Skeletal muscle tissue (tissue), 4 donors: ENCODE measurements around the gene RGS3. TPM values are rescaled to one million over a fixed set of nuclear protein-coding genes. Genes with fewer than 3 reads are reported as not detected.
A peak's percentile ranks its signal among the peaks of the same experiment; 100 is the strongest.

Experiments
- H3K27ac ChIP-seq: one replicate; pipeline ENCODE4 v1.7.0; 2013; ENCODE audit warnings: mild to moderate bottlenecking, low read depth, low read length, inconsistent platforms
- H3K27me3 ChIP-seq, 3 donors: one replicate each; pipeline ENCODE4 v1.7.0; 2013; ENCODE audit warnings: low read length in 3 of 3; ENCODE audit not compliant: control insufficient read depth in 3 of 3, insufficient read depth in 3 of 3
- H3K36me3 ChIP-seq, 3 donors: one replicate each; pipeline ENCODE4 v1.7.0; 2013; ENCODE audit warnings: low read length in 3 of 3; ENCODE audit not compliant: control insufficient read depth in 3 of 3, insufficient read depth in 3 of 3
- H3K4me1 ChIP-seq, 3 donors: one replicate each; pipeline ENCODE4 v1.7.0; 2013; ENCODE audit warnings: low read length in 3 of 3, mild to moderate bottlenecking in 3 of 3; ENCODE audit not compliant: control insufficient read depth in 3 of 3, insufficient read depth in 3 of 3
- H3K4me3 ChIP-seq, 3 donors: one replicate each; pipeline ENCODE4 v1.7.0; 2013; ENCODE audit warnings: low read length in 3 of 3
- H3K9ac ChIP-seq, 3 donors: one replicate each; pipeline ENCODE4 v1.7.0; 2013; ENCODE audit warnings: low read length in 3 of 3, mild to moderate bottlenecking in 3 of 3, moderate library complexity in 2 of 3, low read depth in 1 of 3
- H3K9me3 ChIP-seq, 3 donors: one replicate each; pipeline ENCODE4 v1.7.0; 2013; ENCODE audit warnings: low read length in 3 of 3; ENCODE audit not compliant: control insufficient read depth in 3 of 3
- total RNA-seq: library from RNA; depleted of rRNA; stranded (reverse); fragments of >200 nt; gene quantifications from one replicate; pipeline ENCODE4 v1.2.3, GENCODE V29; 2014
- donor health status: Osteomylitis.

RGS3 gene
- total RNA-seq, 1 donor from 2014 or later = 48.0 TPM

DNA sequence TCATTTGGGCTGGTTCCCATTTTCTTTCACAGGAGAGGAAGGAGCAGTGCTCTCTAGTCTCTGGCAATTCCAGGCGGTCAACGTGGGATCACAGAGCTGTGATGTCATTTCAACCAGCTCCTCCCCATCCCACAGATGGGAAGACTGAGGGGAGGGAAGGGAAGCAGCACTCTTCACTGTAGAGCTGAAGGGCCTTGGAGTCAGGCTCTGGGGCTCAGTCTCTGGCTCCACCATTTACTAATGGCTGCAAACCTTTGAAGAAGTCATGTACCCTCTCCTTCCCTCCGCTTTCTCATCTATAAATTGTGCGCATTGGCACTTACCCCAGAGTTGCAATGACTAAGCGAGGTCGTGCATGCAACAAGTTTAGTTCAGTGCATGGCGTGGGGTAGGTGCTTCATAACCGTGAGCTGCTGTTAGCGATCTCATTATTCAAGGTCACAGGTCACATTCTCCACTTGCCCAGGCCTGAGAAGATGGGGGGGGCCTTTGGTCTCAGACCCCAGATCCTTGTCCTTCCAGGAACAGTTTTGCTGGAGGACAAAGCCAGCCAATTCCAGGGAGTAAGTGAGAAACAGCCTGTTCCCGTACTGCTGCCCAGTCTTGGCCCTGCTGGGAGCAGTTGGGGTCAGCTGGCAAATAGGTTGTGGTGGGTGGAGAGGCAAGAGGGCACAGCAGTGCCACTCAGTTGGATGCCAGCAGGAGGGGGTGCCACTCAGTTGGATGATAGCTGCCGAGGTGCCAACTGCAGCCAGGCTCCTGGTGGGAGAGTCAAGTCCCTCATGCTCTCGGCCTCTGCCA is 136.7 kb downstream of the RGS3 start:
- Histone ChIP-seq H3K27me3 (no peaks in the 10 kb centered on the region), H3K27ac (peak overlapping the region; percentile 29), H3K4me1 (peaks cover 51 to 67% (median 66%) of the 10 kb centered on the region in 3 donors), H3K9ac (peak overlapping the region in 1 of 3 donors; percentile 45), H3K4me3 (no peak overlapping the region), H3K36me3 (peaks cover 17 to 27% (median 18%) of the 10 kb centered on the region in 3 donors), H3K9me3 (no peaks in the 10 kb centered on the region)

GRCh38 chr9:113600871-113601614 is 137.5 kb downstream of the RGS3 start:
- peaks cover 11 to 21% (median 17%) of the 10 kb centered on the region in 3 donors for H3K36me3 ChIP-seq
- H3K27me3 ChIP-seq = no peaks in the 10 kb centered on the region
- peaks cover 44 to 60% (median 59%) of the 10 kb centered on the region in 3 donors for H3K4me1 ChIP-seq
- H3K4me3 ChIP-seq = no peak overlapping the region
- no peak overlapping the region for H3K9ac ChIP-seq
- no peaks in the 10 kb centered on the region for H3K9me3 ChIP-seq
- H3K27ac ChIP-seq = peak overlapping the region; percentile 12

GRCh38 chr9:113601656-113602055 is 138.1 kb downstream of the RGS3 start:
- Histone ChIP-seq H3K4me1 (peaks cover 44 to 57% (median 53%) of the 10 kb centered on the region in 3 donors), H3K27ac (peak overlapping the region; percentile 46), H3K36me3 (peaks cover 5 to 14% (median 12%) of the 10 kb centered on the region in 3 donors)

GRCh38 chr9:113602126-113603047 is 138.9 kb downstream of the RGS3 start:
- no peaks in the 10 kb centered on the region for H3K27me3 ChIP-seq
- no peak overlapping the region for H3K9ac ChIP-seq
- peaks cover 44 to 53% (median 50%) of the 10 kb centered on the region in 3 donors for H3K4me1 ChIP-seq
- no peak overlapping the region for H3K4me3 ChIP-seq
- peak overlapping the region; percentile 46 for H3K27ac ChIP-seq
- peaks cover 0 to 8% (median 8%) of the 10 kb centered on the region in 3 donors for H3K36me3 ChIP-seq
- H3K9me3 ChIP-seq = no peaks in the 10 kb centered on the region

More at GRCh38 chr9:113601656-113602055, 138.1 kb downstream of the RGS3 start:
- no peaks in the 10 kb centered on the region for H3K9me3 ChIP-seq
- no peak overlapping the region for H3K4me3 ChIP-seq
- no peak overlapping the region for H3K9ac ChIP-seq
- H3K27me3 ChIP-seq = no peaks in the 10 kb centered on the region

- Histone ChIP-seq H3K27ac (no peak overlapping the region), H3K36me3 (peaks cover 0 to 2% (median 2%) of the 10 kb centered on the region in 3 donors), H3K4me3 (no peak overlapping the region), H3K9me3 (no peaks in the 10 kb centered on the region), H3K9ac (no peak overlapping the region), H3K4me1 (peaks cover 38 to 46% (median 44%) of the 10 kb centered on the region in 3 donors), H3K27me3 (no peaks in the 10 kb centered on the region)
Measured at GRCh38 chr9:113603048-113603375, 139.5 kb downstream of the RGS3 start.

GRCh38 chr9:113603773-113604172 is 140.2 kb downstream of the RGS3 start:
- Histone ChIP-seq H3K4me3 (no peak overlapping the region), H3K27ac (no peak overlapping the region), H3K4me1 (peaks cover 36 to 40% (median 38%) of the 10 kb centered on the region in 3 donors), H3K9ac (no peak overlapping the region), H3K9me3 (no peaks in the 10 kb centered on the region), H3K36me3 (no peaks in the 10 kb centered on the region), H3K27me3 (no peaks in the 10 kb centered on the region)

- Histone ChIP-seq H3K27me3 (no peaks in the 10 kb centered on the region), H3K36me3 (no peaks in the 10 kb centered on the region), H3K4me1 (peaks cover 34 to 37% (median 37%) of the 10 kb centered on the region in 3 donors), H3K9me3 (no peaks in the 10 kb centered on the region), H3K9ac (no peak overlapping the region), H3K4me3 (no peak overlapping the region), H3K27ac (no peak overlapping the region)
Measured at GRCh38 chr9:113604393-113604792, 140.9 kb downstream of the RGS3 start.

GRCh38 chr9:113606510-113606909 is 143.0 kb downstream of the RGS3 start:
- H3K36me3 ChIP-seq = no peaks in the 10 kb centered on the region
- H3K4me1 ChIP-seq = peaks cover 31 to 37% (median 32%) of the 10 kb centered on the region in 3 donors
- H3K27ac ChIP-seq = no peak overlapping the region
- H3K9me3 ChIP-seq = no peaks in the 10 kb centered on the region
- H3K27me3 ChIP-seq = no peaks in the 10 kb centered on the region
- H3K9ac ChIP-seq = no peak overlapping the region
- H3K4me3 ChIP-seq = no peak overlapping the region

DNA sequence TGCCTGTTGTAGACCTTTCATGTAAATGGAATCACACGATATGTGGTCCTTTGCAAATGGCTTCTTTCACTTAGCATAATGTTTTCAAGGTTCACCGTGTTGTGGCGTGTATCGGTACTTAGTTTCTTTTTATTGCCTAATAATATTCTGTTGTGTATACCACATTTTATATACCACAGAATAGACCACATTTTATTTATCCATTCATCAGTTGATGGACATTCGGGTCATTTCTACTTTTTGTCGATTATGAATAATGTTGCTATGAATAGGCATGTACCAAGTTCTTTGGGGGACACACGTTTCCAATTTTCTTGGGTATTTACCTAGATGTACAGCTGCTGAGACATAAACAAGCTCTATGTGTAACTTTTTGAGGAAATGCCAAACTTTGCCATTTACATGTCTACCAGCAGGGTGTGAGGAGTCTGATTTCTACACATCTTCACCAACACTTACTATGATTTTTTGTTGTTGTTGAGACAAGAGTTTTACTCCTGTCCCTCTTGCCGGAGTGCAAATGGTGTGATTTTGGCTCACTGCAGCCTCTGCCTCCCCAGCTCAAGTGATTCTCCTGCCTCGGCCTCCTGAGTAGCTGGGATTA is 144.7 kb downstream of the RGS3 start:
- H3K4me1 ChIP-seq = peaks cover 18 to 26% (median 20%) of the 10 kb centered on the region in 3 donors
- H3K9me3 ChIP-seq = no peaks in the 10 kb centered on the region
- no peaks in the 10 kb centered on the region for H3K27me3 ChIP-seq
- H3K27ac ChIP-seq = no peak overlapping the region
- H3K36me3 ChIP-seq = no peaks in the 10 kb centered on the region
- H3K4me3 ChIP-seq = no peak overlapping the region
- no peak overlapping the region for H3K9ac ChIP-seq
